DMS79 treated with DMSO at 0.1 percent for 48 hours (cell line): ENCODE results near the gene YAE1.

Experiments
- DNase-seq: peaks from one replicate; lab custom pipeline; 2025; lab: John Stamatoyannopoulos, UW

The YAE1 gene

DNA sequence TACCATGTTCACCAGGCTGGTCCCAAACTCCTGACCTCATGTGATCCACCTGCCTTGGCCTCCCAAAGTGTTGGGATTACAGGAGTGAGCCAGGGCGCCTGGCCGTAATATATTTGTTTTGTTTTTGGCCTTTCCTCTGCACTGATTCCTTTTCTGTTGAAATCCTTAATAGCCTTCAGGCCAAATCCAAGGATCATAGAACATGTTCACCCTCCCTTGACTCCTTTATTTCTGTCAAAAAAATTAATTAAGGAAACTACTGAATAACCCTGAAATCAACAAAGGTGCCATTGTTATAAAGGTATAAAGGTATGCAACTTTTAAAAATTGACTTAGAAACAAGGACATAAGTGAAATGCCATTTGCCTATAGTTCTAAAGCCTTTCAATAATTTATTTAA, 41.7 kb downstream of the YAE1 start:
- no peak for DNase-seq

- DNase-seq: no peak
Observed at GRCh38 chr7:39608278-39608677, 42.1 kb downstream of the YAE1 start.

DNA sequence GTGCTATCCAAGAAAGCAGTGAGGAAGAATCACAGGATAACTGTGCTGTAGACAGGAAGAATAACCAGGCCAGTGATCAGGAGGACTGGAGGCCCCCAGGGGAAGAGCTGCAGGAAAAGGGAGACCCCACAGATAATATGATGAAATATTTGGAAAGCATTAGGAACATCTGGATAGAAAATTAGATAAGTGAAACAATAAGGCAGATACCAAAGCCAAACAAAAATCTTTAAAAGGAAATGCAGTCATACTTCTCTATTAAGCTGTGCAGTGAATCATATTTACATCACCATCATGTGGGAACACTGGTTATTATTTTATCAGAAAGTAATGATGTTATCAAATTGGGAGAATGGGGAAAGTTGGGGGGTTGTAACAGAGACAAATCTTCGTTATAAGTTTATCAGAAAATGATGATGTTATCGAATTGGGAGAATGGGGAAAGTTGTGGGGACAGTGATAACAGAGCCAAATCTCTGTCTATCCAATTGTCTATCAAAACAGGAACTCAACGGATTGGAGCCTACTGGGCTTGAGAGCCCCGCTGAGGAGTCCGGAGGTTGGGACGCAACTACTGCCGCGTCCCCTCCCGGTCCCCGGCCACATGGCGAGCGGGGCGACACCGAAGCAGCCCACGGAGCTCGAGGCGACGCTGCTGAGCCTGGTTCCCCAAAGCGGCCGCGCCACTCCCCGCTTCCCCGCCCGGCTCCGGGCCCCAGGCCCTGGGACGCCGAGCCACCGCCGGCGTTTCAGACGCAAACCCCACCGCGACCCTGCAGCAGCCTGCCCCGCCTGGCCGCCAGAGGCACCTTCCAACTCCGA, 43.1 kb downstream of the YAE1 start:
- no peak for DNase-seq

- DNase-seq: no peak
Observed at GRCh38 chr7:39609935-39610263, 43.7 kb downstream of the YAE1 start.

- DNase-seq: no peak
Observed at GRCh38 chr7:39613577-39613976, 47.4 kb downstream of the YAE1 start.

GRCh38 chr7:39614299-39614698, 48.1 kb downstream of the YAE1 start:
- no peak for DNase-seq

GRCh38 chr7:39615350-39615975, 49.3 kb downstream of the YAE1 start:
- DNase-seq: no peak

DNA sequence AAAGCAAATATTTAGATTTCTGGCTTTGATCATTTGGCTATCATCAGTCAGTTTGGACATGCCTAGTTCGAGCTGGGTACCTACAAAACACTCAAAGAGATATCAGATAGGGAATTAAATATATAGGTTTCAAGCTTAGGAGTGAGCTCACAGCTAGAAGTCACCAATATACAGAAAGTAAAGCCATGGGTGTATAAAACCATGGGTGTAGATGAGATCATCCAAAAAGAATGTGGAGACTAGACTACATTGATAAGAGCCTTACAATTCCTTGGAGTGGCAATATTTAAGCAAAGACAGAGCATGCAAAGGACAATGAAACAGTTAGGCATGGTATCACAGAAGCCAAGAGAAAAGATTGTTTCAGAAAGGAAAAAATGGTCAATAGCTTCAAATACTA, 49.9 kb downstream of the YAE1 start:
- DNase-seq: no peak

- DNase-seq: no peak
Observed at GRCh38 chr7:39617005-39617404, 50.8 kb downstream of the YAE1 start.

GRCh38 chr7:39618868-39619267, 52.7 kb downstream of the YAE1 start:
- DNase-seq: no peak

GRCh38 chr7:39620486-39620885, 54.3 kb downstream of the YAE1 start:
- no peak for DNase-seq

- no peak for DNase-seq
Observed at GRCh38 chr7:39621261-39621660, 55.1 kb downstream of the YAE1 start.

DNA sequence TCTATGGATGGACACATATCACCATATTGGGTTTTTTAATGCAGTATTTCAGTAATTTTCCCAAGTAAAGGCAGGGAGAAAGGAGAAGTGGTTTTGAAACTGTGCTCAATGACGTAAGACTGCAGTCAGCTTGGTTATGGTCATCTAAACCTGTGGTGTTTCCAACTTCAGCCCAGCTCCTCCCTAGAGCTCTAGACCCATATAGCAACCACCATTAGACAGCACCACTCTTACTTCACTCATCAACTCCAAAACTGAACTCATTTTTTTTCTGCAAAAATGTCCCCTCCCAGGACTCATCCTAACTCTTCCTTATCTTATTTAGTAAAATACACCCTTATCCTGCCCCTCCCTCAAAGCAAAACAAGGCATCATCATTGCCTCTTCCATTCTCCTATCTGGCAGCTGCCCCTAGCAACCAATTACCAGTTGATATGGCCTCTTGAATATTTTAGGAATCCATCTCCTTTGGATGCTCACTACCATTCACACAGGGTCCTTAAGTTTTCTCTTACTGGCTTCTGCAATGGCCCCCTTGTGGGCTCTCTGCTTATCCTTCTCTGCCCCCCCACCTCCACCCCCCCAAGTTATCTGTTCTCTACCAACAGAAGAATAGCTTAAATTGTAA, 55.7 kb downstream of the YAE1 start:
- no peak for DNase-seq
